ENCODE results near the gene DELE1. TPM values are rescaled to one million over a fixed set of nuclear protein-coding genes. Genes with fewer than 3 reads are reported as not detected.

The DELE1 gene
- total RNA-seq, 1 donor from 2014 or later = 93.5 TPM

GRCh38 chr5:141875795-141876627 is 47.7 kb upstream of the DELE1 start:
- Mint-ChIP-seq H3K27ac (ENCODE audit: unreplicated experiment) (no peak overlapping the region), H3K4me3 (peak overlapping the region; percentile 91), H3K27me3 (ENCODE audit: low read depth) (peaks cover 58% of the 10 kb centered on the region), H3K36me3 (ENCODE audit: low read depth) (peaks cover 3% of the 10 kb centered on the region), H3K9me3 (no peaks in the 10 kb centered on the region), H3K4me1 (peaks cover 59% of the 10 kb centered on the region)
- no peak for TF ChIP-seq CTCF (conservative IDR thresholded peaks at IDR 0.05)
- no peak for DNase-seq (ENCODE audit: low read depth, low spot score)

- no peaks in the 10 kb centered on the region for H3K9me3 Mint-ChIP-seq
- no peak for TF ChIP-seq CTCF (conservative IDR thresholded peaks at IDR 0.05)
- H3K27ac Mint-ChIP-seq (ENCODE audit: unreplicated experiment) = no peak overlapping the region
- H3K4me3 Mint-ChIP-seq = peak overlapping the region; percentile 91
- H3K4me1 Mint-ChIP-seq = peaks cover 63% of the 10 kb centered on the region
- no peak for DNase-seq (ENCODE audit: low read depth, low spot score)
- peaks cover 3% of the 10 kb centered on the region for H3K36me3 Mint-ChIP-seq (ENCODE audit: low read depth)
- H3K27me3 Mint-ChIP-seq (ENCODE audit: low read depth) = peaks cover 59% of the 10 kb centered on the region
These were observed 46.9 kb upstream of the DELE1 start for GRCh38 chr5:141876628-141877355.

- no peak for DNase-seq (ENCODE audit: low read depth, low spot score)
- Mint-ChIP-seq H3K36me3 (ENCODE audit: low read depth) (peaks cover 3% of the 10 kb centered on the region), H3K27ac (ENCODE audit: unreplicated experiment) (no peak overlapping the region), H3K4me3 (peak overlapping the region; percentile 91), H3K9me3 (no peaks in the 10 kb centered on the region), H3K4me1 (peaks cover 70% of the 10 kb centered on the region), H3K27me3 (ENCODE audit: low read depth) (peaks cover 61% of the 10 kb centered on the region)
- TF ChIP-seq CTCF (conservative IDR thresholded peaks at IDR 0.05) = no peak
These were observed 46.1 kb upstream of the DELE1 start for GRCh38 chr5:141877356-141878185.

GRCh38 chr5:141878186-141878710 is 45.4 kb upstream of the DELE1 start, which contains the start of gene PCDH1:
Gene PCDH1 (minus strand): TSS chr5:141878410. CDS start chr5:141878262, 148 bp downstream.
- no peak for TF ChIP-seq CTCF (conservative IDR thresholded peaks at IDR 0.05)
- H3K4me3 Mint-ChIP-seq = peak within 1 kb of the TSS; percentile 91
- no peak for DNase-seq (ENCODE audit: low read depth, low spot score)
- peak within 1 kb of the TSS; percentile 30 for H3K27ac Mint-ChIP-seq (ENCODE audit: unreplicated experiment)
- no peaks in the 10 kb centered on the region for H3K9me3 Mint-ChIP-seq
- peaks cover 3% of the 10 kb centered on the region for H3K36me3 Mint-ChIP-seq (ENCODE audit: low read depth)
- peaks cover 73% of the 10 kb centered on the region for H3K4me1 Mint-ChIP-seq
- peaks cover 58% of the 10 kb centered on the region for H3K27me3 Mint-ChIP-seq (ENCODE audit: low read depth)
